GDM1 (cell line): Measurements from ENCODE around the gene TCF4.

Source experiments
- DNase-seq: peaks from one replicate; lab custom pipeline; 2025; lab: John Stamatoyannopoulos, UW

Gene TCF4

DNA sequence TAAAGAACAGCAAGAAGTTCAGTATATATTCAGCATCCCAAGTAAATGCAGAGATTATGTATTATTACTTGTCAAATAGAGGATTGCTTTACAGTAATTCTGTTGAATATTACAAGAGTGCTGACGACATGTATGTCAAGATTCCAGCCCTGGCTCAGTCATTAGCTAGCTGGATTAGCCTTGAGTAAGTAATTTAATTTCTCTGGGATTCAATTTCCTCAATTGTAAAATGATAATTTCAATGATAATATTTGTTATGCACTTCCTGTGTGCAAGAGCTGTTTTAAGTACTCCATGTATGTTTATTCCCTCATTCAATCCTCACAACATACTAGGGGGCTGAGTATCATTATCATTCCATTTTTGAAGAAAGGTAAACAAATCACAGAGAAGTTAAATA is 44.0 kb downstream of the TCF4 start:
- DNase-seq: no peak

DNA sequence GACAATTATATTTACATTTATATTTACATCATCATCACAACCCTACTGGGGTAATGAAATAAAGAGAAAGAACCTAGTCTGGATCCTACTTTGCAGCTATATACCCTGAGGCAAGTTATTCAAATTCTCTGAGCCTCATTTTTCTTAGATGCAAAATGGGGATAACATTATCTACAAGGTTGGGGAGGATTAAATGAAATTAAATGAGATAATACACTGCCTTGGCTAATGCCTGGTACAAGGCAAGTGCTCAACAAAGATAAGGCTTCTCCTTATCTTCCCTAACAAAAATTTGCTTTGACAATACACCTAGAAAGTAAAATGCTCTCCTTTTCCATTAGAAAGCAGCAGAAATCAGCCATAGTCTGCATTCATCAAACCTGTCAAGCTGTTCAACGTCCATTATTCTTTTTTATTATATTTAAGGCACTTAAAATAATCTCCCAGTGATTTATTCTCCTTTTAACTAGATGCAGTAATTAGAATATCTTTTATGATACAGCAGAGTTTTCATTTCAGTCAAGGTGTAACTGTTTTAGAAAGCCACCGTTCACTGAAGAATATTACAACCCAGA is 44.8 kb downstream of the TCF4 start:
- no peak for DNase-seq

DNA sequence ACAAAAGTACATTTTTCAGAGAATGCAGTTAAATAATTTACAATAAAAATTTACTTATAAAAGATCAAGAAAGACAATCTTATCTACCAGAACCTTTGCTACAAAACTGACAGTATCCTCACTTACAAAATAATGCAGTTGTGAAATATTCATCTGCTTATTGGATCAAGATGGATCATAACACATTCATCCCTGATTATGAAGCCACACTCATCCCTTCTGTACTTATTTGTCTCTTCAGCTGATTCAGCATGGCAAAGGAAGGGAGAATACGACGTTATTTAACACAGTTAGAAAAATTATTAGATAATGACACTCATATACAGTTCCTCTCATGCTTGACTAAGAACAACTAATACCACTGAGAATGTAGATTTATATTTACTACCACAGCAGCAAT is 46.4 kb downstream of the TCF4 start:
- DNase-seq: no peak

DNA sequence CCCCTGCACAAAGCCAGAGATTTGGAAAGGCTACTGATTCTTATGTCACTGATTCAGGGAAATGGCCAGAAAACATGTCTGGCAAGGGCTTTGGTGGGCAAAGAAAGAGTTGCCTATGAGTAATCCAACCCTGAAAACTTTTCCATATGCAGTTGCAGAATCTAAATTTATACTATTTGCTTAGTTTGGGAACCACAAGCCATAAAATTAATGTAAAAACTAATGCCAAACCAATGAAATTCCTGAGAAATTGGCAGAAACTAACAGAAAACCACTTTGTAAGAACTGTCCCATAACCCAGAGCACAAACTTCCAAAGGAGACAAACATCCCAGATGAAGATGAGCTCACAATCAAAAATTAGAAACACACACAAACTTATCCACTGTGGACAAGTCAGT is 48.8 kb downstream of the TCF4 start:
- DNase-seq: no peak

DNA sequence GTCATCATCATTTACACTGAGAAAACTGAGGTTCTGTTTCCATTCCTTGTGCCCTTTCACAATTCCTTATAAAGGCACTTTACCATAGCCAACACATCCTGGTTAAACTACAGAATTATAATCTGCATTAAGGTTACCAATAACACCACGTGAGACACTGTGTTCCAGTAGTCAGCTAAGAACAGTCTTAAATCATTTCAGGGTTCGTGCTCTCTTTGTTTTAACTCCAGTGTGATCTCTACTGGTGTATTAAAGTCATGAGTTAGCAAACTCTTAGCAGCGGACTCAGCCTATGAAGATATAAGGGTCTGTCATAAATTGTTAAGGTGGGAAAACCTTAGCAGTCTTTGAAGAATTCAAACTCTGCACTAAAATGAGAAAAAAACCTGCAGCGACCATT is 53.0 kb downstream of the TCF4 start:
- no peak for DNase-seq

DNA sequence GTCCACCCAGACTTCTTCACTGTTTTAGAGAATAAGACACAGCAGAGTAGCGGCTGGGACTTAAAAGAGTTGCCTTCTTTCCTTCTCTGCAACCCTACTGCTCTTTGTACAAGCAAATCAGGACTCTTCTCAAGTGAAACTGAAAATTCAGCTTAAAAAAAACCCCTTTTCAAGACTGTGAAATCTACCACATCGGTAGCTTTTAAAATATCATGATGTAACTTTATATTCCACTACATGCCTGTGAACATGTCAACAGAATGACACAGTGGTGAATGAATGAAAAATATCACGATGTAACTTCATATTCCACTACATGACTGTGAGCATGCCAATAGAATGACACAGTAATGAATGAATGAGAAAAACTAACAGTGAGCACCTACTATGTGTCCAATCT is 53.4 kb downstream of the TCF4 start:
- no peak for DNase-seq

DNA sequence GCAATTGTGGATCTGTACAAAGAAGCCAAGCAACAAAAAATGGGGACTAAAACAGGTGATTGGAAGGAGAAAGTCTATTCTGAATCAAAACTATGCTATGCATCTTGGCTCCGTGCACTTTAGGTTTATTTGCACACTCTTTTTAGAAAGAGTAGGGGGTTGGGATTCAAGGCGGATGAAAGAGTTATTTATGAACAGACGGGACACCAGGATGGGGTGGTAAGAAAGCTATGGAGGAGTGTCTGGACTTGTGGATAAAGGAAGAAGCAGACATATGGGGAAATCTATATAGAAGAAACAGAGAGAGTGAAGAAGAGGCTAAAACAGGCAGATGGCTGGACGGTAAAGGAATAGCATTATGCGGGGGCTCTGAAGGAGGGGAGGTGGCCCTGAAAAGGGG is 57.8 kb downstream of the TCF4 start:
- DNase-seq: no peak

DNA sequence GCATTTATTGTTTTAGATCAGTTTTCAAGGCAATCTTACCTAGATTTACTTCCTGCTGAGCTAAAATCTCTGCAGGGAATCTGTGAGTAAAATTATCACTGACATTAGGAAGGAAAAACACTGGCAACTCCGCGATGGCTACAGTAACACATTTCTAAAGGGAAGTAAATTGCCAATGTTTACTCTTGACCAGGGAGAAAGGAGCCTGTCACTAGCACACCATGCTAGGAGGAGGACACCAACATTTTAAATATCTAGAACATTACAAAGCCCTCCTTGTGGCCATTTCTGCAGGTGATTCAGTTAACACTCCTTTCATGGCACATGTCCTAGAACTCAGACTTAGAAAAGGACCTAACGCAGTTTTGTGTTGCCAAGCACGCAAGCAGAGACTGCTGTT is 58.4 kb downstream of the TCF4 start:
- DNase-seq: no peak

DNA sequence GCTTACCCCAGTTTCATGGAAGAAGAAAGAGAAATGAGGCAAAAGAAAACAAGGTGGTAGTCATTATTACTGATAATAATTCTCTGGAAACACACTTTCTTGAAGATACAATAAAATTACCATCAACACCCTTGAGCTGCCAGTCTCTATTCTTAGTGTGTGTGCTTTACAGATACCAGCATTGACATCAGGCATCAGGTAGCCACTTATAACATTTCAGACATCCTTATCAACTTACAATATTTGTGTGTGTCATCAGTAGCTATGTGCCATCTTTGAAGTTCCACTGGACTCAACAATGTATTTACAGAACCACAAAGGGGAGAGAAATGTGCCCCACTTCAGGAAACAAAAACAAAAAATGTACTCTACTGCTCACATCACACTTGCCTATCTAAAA is 62.1 kb downstream of the TCF4 start:
- DNase-seq: no peak

DNA sequence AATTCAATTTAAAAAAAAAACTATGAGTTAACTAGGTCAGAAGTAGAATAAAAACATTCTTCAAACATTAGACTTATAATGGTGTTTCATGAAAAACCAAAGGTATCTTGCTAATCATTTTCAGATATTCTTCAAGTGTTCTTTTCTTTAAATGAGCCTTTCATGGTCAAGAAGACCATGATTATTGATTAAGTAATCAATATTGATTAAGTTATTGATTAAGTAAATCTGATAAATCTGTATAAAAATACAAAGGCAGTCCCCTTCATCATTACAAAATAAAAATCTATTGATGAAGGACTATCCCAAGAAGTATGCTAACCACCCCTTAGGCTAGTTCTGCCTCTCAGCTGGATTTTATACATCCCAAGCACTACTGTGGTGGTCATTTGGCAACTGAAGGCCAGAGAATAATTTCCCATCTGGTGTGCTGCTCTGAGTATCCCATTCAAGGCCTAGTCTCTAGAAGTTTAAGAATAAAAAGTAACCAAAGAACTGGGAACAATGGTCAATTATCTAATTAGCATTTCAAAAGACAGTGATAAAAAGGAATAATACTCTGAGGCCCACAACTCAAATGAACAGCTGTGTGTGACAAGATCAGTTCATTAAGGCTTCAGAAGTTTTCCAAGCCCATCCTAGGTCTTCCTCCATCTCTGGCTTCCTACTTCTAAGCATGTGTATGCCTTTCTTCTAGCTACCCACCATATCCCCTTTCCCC is 63.5 kb downstream of the TCF4 start:
- no peak for DNase-seq

DNA sequence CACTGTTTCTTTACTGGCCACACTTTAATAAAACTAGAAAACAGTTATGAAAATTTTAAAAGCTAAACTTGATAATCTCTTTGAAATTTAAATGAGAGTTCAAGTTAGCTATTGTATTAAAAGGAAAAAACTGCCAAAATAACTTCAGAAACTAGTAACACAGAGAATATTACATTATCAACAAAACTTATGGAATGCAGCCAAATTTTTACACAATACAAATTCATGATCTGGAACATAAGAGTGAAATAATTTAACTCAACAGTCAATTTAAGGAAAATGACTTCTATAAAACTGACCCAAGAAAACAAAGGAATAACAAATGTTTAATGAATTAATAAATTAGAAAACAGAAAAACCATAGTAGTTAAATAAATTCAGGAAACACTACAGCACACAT is 65.0 kb downstream of the TCF4 start:
- no peak for DNase-seq

DNA sequence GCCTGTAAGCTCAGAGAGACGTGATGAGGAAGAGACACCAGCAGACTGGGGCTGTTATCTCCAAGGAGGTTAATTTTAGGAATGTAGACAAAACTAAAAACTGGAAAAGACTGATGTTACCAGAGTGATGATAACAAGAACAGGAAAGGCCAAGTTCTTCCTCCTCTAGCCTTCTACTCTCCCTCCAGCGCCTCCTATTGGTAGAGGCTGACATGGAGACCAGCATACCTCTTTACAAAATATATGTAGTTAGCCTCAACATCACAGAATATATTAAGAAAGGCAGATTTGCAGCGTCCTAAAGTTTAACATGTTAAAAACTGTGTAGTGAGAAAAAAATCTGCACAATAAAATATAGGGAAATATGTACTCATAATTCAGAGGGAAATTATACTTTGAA is 66.0 kb downstream of the TCF4 start:
- DNase-seq: no peak

DNA sequence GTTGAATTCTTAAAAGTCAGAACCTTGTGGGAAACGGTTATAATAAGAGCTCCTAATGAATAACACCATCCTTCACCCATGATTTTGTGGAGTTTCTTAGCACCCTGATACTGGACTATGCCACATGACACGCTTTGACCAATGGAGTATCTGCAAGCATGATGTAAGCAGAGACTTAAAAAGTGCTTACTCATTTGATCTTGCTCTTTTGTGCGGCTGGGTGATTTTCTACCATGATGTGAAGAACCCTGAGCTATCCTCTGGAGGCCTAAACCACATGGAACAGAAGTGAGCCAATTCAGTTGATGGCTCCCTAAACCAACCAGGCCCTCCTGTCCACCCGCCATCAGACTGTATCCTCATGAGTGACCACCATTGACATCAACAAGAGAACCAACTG is 70.9 kb downstream of the TCF4 start:
- DNase-seq: no peak

DNA sequence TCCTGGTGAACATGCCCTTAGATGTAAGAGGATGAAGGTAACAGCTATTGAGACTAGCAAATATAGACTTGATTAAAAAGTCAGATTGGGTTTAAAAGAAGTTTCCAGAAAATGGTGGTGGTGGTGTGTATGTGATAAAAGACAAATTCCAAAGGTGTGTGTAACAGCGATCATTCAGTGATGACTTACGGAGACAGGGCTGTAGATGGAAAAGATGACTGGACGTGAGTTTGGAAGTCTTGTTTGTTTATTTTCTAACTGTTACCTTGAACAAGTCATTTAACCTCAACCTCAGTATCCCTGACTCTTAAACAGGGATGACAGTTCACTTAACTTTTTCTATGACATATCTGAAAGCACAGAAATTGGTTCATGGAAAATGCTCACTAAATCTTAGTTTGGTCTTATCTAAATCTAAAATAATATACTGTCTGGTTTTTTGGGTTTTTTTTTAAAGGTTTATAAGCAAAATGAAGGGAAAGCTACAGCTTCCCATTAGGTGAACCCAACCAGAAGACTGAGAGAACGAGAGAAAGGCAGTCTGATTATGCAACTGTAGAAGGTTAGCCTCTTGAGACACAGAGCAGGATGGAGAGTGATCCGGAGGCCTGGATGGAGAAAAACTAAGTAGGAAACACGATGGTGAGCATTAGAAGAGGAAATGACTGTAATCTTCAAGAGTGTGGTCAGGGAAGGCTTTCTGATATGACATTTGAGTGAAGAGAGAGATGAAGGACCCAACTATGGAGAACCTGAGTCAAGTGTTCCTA is 71.9 kb downstream of the TCF4 start:
- DNase-seq: no peak

DNA sequence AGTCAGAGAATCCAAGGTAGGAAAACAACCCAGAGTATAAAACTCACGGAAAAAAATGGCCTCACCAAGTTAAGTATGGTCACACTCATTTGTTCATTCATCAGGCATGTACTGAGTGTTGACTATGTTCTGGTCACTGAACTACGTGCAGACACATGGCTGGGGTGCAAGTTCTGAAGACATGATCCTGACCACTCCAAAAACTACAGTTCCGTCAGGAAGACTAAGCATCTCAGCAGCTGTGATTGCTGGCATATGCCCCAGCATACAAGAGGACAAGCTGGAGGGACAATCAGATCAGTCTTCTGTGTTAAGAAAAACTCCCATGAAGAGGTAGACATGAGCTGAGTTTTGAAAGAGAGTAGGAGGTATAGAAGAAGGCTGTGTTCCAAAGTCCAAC is 72.8 kb downstream of the TCF4 start:
- no peak for DNase-seq

DNA sequence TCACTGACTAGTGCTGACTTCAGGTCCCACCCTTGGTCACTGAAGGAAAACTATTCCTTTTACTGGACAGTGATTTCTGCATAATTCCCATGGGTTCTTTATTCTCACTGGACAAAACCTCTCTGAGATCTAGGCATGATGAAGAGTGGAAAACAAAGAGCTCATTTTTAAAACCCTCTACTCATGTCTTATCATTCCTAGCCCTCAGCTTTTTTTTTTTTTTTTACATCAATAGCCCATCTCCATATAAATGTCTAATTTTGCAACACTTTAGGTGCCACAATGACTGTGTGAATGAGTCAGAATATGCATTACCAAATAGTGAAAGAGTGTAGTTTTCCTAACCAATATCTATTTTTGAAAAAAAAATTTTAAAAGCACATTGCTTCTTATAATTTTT is 74.8 kb downstream of the TCF4 start:
- DNase-seq: no peak

DNA sequence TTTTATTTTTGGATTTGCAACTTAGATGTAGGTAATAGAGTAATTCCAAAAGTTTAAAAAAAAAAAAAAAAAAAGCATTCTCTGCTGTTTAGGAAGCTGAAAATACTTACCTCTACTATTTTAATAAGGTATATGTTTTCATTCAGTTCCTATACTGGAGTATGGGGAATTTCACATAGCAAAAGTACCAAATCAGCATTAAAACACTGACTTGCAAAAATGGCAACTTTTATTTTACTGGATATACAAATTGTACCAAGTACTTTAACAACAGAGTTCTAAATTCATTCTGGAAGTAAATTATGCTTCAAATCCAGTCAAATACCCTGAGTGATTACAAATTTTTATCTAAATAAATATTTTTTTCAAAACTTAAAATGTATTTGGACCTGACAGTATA is 76.7 kb downstream of the TCF4 start:
- DNase-seq: no peak

DNA sequence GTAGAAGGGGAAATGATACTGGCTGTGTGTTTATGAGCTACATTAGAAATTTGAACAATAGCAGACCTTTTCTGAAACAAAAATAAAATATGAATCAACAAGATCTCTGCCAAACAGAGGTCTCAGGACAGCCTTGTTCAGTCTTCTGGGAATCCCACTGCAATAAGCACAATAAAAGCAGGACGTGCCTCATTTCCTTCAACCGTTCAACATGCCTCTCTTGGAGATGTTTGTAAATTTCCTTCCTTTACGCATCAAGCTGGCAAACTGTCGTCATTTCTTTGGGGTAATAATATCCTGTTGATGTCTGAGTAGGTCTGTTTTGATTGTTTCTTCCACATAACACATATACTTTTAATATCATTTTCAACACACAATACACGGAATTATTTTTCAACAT is 77.2 kb downstream of the TCF4 start:
- DNase-seq: no peak

DNA sequence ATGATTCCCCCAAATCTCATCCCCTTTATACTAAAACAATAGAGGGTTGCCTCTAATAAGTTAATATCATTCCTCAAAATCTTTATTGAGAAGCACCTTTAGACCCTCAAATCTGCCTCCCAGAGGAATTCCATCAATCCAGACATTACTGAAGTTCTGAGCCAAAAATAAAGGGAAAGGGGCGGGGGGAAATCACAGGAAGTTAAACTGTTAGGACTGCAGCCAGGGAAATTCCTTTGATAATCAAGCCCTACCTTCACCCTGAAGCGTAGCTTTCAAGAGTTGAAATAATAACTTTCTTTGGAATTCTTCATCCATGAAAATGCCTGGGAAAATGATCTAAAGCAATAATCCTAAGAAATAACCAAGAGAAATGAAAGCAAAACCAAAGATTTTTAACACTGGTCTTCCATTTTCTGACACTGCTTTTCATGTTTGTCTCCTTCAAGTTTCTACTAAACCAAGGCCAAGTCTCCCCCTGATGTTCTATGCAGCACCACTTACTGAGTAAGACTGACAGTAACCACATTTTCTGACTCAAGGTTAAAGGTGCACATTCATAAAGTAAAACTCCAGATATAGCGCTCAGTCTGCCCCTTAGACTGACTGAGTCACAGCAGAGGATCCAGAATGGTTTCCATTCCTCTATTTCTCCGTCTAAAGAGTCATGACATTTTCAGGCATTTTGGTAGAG is 78.2 kb downstream of the TCF4 start:
- no peak for DNase-seq

DNA sequence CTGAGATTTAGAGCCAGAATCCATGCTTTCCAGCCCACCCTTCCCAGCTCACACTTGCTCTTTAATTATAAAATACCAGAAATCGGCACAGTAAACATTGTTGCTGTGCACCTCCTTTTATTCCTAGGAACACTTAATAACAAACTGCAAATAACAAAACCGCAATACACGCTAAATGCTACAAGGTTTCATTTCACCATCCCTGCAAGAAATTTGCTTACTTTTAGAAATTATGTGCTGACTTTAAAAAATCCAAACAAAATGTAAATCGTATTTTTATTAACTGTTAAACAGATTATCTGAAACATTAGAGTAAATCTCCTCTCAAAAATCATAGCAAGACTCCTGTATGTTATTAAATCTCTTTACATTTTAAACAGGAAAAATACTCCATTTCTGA is 79.3 kb downstream of the TCF4 start:
- no peak for DNase-seq

DNA sequence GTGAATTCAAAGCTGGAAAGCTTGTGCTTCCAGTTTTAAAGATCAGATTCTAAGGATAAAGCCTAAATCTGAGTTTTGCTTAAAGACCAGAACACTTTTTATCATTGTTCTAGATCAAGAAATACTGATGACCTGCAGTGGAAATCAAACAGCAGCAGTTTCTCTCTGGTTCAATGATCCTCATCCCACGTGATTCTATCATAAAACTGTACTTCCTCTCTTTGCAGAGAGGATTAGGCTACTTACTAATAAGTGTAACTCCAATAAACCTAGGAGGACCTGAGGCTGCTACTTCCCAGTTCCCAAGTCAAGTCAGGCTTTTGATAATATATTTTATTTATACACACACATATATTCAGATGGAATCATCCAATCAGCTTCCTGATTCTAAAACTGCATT is 81.9 kb downstream of the TCF4 start:
- no peak for DNase-seq

DNA sequence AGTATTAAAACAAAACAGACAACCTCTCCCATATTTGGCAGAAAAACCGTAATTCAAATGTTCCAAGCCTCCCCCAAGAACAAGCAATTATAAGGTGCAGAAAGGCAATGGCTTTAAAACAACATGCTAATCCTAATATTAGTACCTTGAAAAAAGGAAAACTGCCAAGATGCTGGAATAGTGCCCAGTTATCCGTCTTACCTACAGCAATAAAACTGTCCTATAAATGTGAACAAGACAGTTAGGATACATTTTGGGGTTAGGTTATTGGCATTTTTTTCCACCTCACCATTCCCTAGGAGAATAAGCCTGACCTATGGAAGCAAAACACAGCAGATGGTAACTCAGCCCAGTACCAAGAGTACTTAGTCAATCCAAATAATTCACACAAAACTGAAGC is 83.2 kb downstream of the TCF4 start:
- DNase-seq: no peak
